K562 (cell line): ENCODE results near the gene PITPNC1. TPM values are rescaled to one million over a fixed set of nuclear protein-coding genes. Genes with fewer than 3 reads are reported as not detected.

ENCODE experiments used
- ATF4 ChIP-seq: fragments of 450-650 bp; formaldehyde crosslinking; IDR thresholded peaks from 2 replicates; pipeline ENCODE4 v1.4.0; 2022; ENCODE audit warnings: mild to moderate bottlenecking, moderate library complexity
- HEY1 ChIP-seq: fragments of 250-450 bp; sonication (Bioruptor Pico); IDR thresholded peaks from 2 replicates; pipeline ENCODE4 v1.5.0; 2020; ENCODE audit warnings: mild to moderate bottlenecking, moderate library complexity, borderline replicate concordance
- MITF ChIP-seq: IDR thresholded peaks from 2 replicates; pipeline ENCODE4 v1.6.1; 2014; ENCODE audit warnings: antibody characterized with exemption
- POLR2G ChIP-seq: fragments of 200-400 bp; formaldehyde crosslinking; IDR thresholded peaks from 2 replicates; pipeline ENCODE4 v1.6.1; 2017; ENCODE audit warnings: low read depth, mild to moderate bottlenecking, antibody characterized with exemption, low read length, moderate library complexity
- RB1 ChIP-seq: fragments of 450-650 bp; IDR thresholded peaks from 2 replicates; pipeline ENCODE4 v1.6.1; 2017; ENCODE audit warnings: low read depth, mild to moderate bottlenecking
- TEAD1 ChIP-seq, 2 experiments: fragments of 450-650 bp in 1 of 2; sonication (generic) in 1 of 2; formaldehyde crosslinking; IDR thresholded peaks; 2 replicates each; pipeline versions ENCODE4 v1.4.0 to v1.8.0; 2020 to 2022; ENCODE audit warnings: mild to moderate bottlenecking in 2 of 2, missing genetic modification reagents in 1 of 2
- U2AF2 ChIP-seq: fragments of 200-400 bp; formaldehyde crosslinking; optimal IDR thresholded peaks from 2 replicates; pipeline ENCODE3; 2017; ENCODE audit warnings: low read depth, mild to moderate bottlenecking, low read length
- ZNF23 ChIP-seq: fragments of 250-450 bp; sonication (Bioruptor Pico); IDR thresholded peaks from 2 replicates; pipeline ENCODE4 v1.4.0; 2020; ENCODE audit warnings: mild to moderate bottlenecking
- polyA plus RNA-seq, 8 experiments: library from polyadenylated mRNA; depleted of rRNA in 4 of 8; stranded (reverse) in 5 of 8; unstranded in 3 of 8; fragments of >200 nt; fragmentation: Nextera tagmentation in 2 of 8; fragmentation: Illumina TruSeq in 1 of 8; extraction: Ambion mirVana in 2 of 8; extraction: Trizol in 1 of 8; gene quantifications; 2 replicates each; pipeline versions ENCODE4 v1.2.1 to v1.2.3, GENCODE V29; 2011 to 2014; ENCODE audit warnings: inconsistent platforms in 1 of 8, missing spikeins in 1 of 8
- total RNA-seq, 7 experiments: library from RNA; depleted of rRNA in 6 of 7; stranded (reverse); fragments of >200 nt in 6 of 7; fragmentation: Illumina TruSeq in 2 of 7; extraction: Trizol in 2 of 7; gene quantifications; 2 replicates each; pipeline versions ENCODE4 v1.2.1 to v1.2.3, GENCODE V29; 2011 to 2021; ENCODE audit warnings: low replicate concordance in 1 of 7
- TF ChIP-seq, protein P1 (sequence below): sonication (generic); formaldehyde crosslinking; IDR thresholded peaks from 2 replicates; pipeline ENCODE4 v1.4.0; 2020; ENCODE audit warnings: mild to moderate bottlenecking, missing genetic modification reagents
- TF ChIP-seq, protein P2 (sequence below): fragments of 200-600 bp; sonication (generic); IDR thresholded peaks from one replicate; pipeline ENCODE4 v1.6.1; 2012; ENCODE audit warnings: mild to moderate bottlenecking, low read depth, low read length, inconsistent platforms

PITPNC1 gene
- total and polyA plus RNA-seq, 9 of the 15 experiments (the other 6 are each of a cell fraction or from before 2014, with no cell fraction given): 0.11 to 1.1 (median 0.65) TPM

GRCh38 chr17:67377488-67378453 is 690 bp downstream of the PITPNC1 start (continued):
- no peak for TF ChIP-seq MITF
- TF ChIP-seq TEAD1 (CRISPR knock-in tag; IDR thresholded peaks at IDR 0.05): 0 out of 4 replicates have a peak, but pooled peaks of 1 of the 2 experiments have one; percentile 1
- TF ChIP-seq, protein P1, sequence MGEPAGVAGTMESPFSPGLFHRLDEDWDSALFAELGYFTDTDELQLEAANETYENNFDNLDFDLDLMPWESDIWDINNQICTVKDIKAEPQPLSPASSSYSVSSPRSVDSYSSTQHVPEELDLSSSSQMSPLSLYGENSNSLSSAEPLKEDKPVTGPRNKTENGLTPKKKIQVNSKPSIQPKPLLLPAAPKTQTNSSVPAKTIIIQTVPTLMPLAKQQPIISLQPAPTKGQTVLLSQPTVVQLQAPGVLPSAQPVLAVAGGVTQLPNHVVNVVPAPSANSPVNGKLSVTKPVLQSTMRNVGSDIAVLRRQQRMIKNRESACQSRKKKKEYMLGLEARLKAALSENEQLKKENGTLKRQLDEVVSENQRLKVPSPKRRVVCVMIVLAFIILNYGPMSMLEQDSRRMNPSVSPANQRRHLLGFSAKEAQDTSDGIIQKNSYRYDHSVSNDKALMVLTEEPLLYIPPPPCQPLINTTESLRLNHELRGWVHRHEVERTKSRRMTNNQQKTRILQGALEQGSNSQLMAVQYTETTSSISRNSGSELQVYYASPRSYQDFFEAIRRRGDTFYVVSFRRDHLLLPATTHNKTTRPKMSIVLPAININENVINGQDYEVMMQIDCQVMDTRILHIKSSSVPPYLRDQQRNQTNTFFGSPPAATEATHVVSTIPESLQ (CRISPR knock-in tag): no peak
- no peak for TF ChIP-seq HEY1 (CRISPR knock-in tag)
- peak; percentile 31; the same call in 1 of the 2 replicates for TF ChIP-seq RB1
- TF ChIP-seq ATF4 (CRISPR knock-in tag): no peak
- TF ChIP-seq, protein P2, sequence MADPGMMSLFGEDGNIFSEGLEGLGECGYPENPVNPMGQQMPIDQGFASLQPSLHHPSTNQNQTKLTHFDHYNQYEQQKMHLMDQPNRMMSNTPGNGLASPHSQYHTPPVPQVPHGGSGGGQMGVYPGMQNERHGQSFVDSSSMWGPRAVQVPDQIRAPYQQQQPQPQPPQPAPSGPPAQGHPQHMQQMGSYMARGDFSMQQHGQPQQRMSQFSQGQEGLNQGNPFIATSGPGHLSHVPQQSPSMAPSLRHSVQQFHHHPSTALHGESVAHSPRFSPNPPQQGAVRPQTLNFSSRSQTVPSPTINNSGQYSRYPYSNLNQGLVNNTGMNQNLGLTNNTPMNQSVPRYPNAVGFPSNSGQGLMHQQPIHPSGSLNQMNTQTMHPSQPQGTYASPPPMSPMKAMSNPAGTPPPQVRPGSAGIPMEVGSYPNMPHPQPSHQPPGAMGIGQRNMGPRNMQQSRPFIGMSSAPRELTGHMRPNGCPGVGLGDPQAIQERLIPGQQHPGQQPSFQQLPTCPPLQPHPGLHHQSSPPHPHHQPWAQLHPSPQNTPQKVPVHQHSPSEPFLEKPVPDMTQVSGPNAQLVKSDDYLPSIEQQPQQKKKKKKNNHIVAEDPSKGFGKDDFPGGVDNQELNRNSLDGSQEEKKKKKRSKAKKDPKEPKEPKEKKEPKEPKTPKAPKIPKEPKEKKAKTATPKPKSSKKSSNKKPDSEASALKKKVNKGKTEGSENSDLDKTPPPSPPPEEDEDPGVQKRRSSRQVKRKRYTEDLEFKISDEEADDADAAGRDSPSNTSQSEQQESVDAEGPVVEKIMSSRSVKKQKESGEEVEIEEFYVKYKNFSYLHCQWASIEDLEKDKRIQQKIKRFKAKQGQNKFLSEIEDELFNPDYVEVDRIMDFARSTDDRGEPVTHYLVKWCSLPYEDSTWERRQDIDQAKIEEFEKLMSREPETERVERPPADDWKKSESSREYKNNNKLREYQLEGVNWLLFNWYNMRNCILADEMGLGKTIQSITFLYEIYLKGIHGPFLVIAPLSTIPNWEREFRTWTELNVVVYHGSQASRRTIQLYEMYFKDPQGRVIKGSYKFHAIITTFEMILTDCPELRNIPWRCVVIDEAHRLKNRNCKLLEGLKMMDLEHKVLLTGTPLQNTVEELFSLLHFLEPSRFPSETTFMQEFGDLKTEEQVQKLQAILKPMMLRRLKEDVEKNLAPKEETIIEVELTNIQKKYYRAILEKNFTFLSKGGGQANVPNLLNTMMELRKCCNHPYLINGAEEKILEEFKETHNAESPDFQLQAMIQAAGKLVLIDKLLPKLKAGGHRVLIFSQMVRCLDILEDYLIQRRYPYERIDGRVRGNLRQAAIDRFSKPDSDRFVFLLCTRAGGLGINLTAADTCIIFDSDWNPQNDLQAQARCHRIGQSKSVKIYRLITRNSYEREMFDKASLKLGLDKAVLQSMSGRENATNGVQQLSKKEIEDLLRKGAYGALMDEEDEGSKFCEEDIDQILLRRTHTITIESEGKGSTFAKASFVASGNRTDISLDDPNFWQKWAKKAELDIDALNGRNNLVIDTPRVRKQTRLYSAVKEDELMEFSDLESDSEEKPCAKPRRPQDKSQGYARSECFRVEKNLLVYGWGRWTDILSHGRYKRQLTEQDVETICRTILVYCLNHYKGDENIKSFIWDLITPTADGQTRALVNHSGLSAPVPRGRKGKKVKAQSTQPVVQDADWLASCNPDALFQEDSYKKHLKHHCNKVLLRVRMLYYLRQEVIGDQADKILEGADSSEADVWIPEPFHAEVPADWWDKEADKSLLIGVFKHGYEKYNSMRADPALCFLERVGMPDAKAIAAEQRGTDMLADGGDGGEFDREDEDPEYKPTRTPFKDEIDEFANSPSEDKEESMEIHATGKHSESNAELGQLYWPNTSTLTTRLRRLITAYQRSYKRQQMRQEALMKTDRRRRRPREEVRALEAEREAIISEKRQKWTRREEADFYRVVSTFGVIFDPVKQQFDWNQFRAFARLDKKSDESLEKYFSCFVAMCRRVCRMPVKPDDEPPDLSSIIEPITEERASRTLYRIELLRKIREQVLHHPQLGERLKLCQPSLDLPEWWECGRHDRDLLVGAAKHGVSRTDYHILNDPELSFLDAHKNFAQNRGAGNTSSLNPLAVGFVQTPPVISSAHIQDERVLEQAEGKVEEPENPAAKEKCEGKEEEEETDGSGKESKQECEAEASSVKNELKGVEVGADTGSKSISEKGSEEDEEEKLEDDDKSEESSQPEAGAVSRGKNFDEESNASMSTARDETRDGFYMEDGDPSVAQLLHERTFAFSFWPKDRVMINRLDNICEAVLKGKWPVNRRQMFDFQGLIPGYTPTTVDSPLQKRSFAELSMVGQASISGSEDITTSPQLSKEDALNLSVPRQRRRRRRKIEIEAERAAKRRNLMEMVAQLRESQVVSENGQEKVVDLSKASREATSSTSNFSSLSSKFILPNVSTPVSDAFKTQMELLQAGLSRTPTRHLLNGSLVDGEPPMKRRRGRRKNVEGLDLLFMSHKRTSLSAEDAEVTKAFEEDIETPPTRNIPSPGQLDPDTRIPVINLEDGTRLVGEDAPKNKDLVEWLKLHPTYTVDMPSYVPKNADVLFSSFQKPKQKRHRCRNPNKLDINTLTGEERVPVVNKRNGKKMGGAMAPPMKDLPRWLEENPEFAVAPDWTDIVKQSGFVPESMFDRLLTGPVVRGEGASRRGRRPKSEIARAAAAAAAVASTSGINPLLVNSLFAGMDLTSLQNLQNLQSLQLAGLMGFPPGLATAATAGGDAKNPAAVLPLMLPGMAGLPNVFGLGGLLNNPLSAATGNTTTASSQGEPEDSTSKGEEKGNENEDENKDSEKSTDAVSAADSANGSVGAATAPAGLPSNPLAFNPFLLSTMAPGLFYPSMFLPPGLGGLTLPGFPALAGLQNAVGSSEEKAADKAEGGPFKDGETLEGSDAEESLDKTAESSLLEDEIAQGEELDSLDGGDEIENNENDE: no peak
- TF ChIP-seq U2AF2: no peak
- TF ChIP-seq POLR2G: 0 out of 2 replicates have a peak, but pooled peaks have one; percentile 3
- no peak for TF ChIP-seq ZNF23
